ENCODE measurements around the gene CDH12.

DNA sequence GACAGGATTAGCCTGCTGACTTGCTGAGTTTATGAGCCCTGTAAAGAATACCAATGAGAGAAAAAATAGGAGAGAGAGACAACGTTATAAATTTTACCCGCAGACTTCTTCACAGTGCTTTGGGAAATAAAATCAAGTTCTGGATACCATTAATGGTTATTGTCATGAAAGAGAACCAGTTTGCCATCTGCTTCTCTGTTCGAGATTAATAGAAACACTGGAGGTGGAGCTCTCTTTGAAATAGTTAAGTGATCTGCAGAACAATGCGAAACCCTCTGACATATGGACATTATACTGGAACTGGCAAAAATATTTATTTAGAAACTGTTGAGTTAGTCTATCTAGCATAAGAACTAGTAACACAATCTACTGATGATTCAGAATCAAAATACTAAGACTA, 500.7 kb downstream of the CDH12 start:
- TF ChIP-seq, protein P1, sequence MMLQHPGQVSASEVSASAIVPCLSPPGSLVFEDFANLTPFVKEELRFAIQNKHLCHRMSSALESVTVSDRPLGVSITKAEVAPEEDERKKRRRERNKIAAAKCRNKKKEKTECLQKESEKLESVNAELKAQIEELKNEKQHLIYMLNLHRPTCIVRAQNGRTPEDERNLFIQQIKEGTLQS (IDR thresholded peaks at IDR 0.05), result no peak
- TF ChIP-seq, protein P2, sequence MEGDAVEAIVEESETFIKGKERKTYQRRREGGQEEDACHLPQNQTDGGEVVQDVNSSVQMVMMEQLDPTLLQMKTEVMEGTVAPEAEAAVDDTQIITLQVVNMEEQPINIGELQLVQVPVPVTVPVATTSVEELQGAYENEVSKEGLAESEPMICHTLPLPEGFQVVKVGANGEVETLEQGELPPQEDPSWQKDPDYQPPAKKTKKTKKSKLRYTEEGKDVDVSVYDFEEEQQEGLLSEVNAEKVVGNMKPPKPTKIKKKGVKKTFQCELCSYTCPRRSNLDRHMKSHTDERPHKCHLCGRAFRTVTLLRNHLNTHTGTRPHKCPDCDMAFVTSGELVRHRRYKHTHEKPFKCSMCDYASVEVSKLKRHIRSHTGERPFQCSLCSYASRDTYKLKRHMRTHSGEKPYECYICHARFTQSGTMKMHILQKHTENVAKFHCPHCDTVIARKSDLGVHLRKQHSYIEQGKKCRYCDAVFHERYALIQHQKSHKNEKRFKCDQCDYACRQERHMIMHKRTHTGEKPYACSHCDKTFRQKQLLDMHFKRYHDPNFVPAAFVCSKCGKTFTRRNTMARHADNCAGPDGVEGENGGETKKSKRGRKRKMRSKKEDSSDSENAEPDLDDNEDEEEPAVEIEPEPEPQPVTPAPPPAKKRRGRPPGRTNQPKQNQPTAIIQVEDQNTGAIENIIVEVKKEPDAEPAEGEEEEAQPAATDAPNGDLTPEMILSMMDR (IDR thresholded peaks at IDR 0.05; ENCODE audit: low read depth, low read length, missing input control), result no peak
- TF ChIP-seq YY1 (IDR thresholded peaks at IDR 0.05) (no peak), TAF1 (conservative IDR thresholded peaks at IDR 0.05) (no peak), JUND (IDR thresholded peaks at IDR 0.05) (no peak), MAX (IDR thresholded peaks at IDR 0.05) (no peak), RAD21 (IDR thresholded peaks at IDR 0.05) (no peak), GABPA (IDR thresholded peaks at IDR 0.05 in 1 of 2, conservative IDR thresholded peaks at IDR 0.05 in 1 of 2) (no peak), SP1 (IDR thresholded peaks at IDR 0.05) (no peak), EGR1 (IDR thresholded peaks at IDR 0.05; ENCODE audit: low read depth in 2 of 2) (no peak)
